Measurements from ENCODE around the gene CNTNAP2. TPM values are rescaled to one million over a fixed set of nuclear protein-coding genes. Genes with fewer than 3 reads are reported as not detected.

Gene CNTNAP2
- total RNA-seq, 2 experiments from 2014 or later: not detected

DNA sequence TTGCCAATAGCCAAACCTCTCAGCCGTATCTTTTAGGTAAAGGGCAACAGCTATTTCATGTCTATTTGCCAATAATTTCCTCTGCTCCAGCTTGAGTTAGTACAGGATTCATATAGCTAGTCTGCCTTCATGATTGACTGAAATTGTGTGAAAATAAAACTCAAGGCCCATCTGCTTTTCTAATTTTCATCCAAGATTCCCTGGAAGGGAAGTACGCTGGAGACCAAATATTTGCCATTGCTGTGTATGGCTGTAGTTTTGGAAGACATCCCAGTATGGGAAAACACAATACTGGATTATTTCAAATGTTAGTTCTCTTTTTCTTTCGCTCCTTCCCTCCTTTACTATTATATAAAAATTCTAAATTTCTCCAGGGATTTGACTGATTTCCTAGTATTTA lies 652.4 kb downstream of the CNTNAP2 start:
- ATAC-seq (ENCODE audit: poor library complexity): no peak
- CTCF ChIA-PET: no interaction called here

DNA sequence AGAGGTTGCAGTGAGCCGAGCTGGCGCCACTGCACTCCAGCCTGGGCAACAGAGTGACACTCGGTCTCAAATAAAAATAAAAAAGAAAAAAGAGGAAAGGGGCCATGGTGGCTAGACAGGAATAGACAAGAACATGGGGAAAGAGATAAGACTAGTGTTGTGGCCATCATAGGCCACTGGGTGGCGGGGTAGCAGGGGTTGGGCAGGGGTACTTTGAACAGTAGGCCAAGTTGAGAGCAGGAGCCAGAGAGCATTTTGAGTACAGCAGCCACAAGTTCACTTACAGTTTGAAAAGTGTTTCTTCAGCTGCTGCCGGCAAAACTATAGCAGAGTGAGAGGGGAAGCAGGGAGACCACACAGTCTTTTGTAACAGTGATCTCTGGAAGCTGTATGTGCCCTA lies 656.0 kb downstream of the CNTNAP2 start:
- no peak overlapping the region for H3K27ac Mint-ChIP-seq
- H3K4me3 Mint-ChIP-seq: no peak overlapping the region
- ChIA-PET CTCF (no interaction called here), POLR2A (no interaction called here)
- H3K4me1 Mint-ChIP-seq (ENCODE audit: low read depth): no peaks in the 10 kb centered on the region
- H3K4me3 ChIP-seq (ENCODE audit: low read length): no peak overlapping the region
- no peak for DNase-seq
- intact Hi-C loops (cut with DNase I, micrococcal nuclease): no loop called here
- H3K36me3 ChIP-seq (ENCODE audit: insufficient read depth, low read length): no peaks in the 10 kb centered on the region
- H3K27me3 ChIP-seq (ENCODE audit: control insufficient read depth in 1 of 2, insufficient read depth in 2 of 2, low read length in 2 of 2): no peaks in the 10 kb centered on the region
- peaks cover 2% of the 10 kb centered on the region for H3K9me3 Mint-ChIP-seq
- H3K9me3 ChIP-seq (ENCODE audit: control insufficient read depth in 1 of 2, insufficient read depth in 1 of 2, low read length in 2 of 2): peaks cover 0 to 8% of the 10 kb centered on the region in 2 experiments
- no peaks in the 10 kb centered on the region for H3K27me3 Mint-ChIP-seq
- no peaks in the 10 kb centered on the region for H3K36me3 Mint-ChIP-seq (ENCODE audit: low read depth)
- H3K27ac ChIP-seq (ENCODE audit: low read depth in 1 of 2, low read length in 2 of 2): no peak overlapping the region
- ATAC-seq (ENCODE audit: poor library complexity): no peak
- H3K4me1 ChIP-seq (ENCODE audit: insufficient read depth, low read length): no peaks in the 10 kb centered on the region
- TF ChIP-seq, protein P1, sequence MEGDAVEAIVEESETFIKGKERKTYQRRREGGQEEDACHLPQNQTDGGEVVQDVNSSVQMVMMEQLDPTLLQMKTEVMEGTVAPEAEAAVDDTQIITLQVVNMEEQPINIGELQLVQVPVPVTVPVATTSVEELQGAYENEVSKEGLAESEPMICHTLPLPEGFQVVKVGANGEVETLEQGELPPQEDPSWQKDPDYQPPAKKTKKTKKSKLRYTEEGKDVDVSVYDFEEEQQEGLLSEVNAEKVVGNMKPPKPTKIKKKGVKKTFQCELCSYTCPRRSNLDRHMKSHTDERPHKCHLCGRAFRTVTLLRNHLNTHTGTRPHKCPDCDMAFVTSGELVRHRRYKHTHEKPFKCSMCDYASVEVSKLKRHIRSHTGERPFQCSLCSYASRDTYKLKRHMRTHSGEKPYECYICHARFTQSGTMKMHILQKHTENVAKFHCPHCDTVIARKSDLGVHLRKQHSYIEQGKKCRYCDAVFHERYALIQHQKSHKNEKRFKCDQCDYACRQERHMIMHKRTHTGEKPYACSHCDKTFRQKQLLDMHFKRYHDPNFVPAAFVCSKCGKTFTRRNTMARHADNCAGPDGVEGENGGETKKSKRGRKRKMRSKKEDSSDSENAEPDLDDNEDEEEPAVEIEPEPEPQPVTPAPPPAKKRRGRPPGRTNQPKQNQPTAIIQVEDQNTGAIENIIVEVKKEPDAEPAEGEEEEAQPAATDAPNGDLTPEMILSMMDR (IDR thresholded peaks at IDR 0.05): no peak

More for the DNA sequence above, 652.4 kb downstream of the CNTNAP2 start:
- Mint-ChIP-seq H3K27me3 (no peaks in the 10 kb centered on the region), H3K9me3 (peaks cover 2% of the 10 kb centered on the region), H3K27ac (no peak overlapping the region), H3K36me3 (ENCODE audit: low read depth) (no peaks in the 10 kb centered on the region), H3K4me3 (no peak overlapping the region), H3K4me1 (ENCODE audit: low read depth) (no peaks in the 10 kb centered on the region)
- Histone ChIP-seq H3K36me3 (ENCODE audit: insufficient read depth, low read length) (no peaks in the 10 kb centered on the region), H3K9me3 (ENCODE audit: control insufficient read depth in 1 of 2, insufficient read depth in 1 of 2, low read length in 2 of 2) (peaks cover 0 to 8% of the 10 kb centered on the region in 2 experiments), H3K4me1 (ENCODE audit: insufficient read depth, low read length) (no peaks in the 10 kb centered on the region), H3K27me3 (ENCODE audit: control insufficient read depth in 1 of 2, insufficient read depth in 2 of 2, low read length in 2 of 2) (no peaks in the 10 kb centered on the region), H3K4me3 (ENCODE audit: low read length) (no peak overlapping the region), H3K27ac (ENCODE audit: low read depth in 1 of 2, low read length in 2 of 2) (no peak overlapping the region)
- no peak for DNase-seq
- POLR2A ChIA-PET: no interaction called here
- TF ChIP-seq, protein P1 (IDR thresholded peaks at IDR 0.05): no peak
- intact Hi-C loops (cut with DNase I, micrococcal nuclease): no loop called here

DNA sequence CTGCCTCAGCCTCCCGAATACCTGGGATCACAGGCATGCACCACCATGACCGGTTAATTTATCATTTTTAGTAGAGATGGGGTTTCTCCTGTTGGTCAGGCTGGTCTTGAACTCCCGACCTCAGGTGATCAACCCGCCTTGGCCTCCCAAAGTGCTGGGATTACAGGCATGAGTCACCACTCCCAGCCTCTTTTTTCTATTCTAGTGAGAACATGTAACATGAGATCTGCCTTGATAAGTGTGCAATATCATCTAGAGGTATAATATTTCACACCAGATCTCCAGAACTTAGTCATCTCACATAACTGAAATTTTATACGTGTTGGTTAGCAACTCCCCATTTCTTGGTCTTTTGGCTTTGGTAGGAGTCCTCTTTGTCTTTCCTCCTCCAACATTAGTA lies 656.9 kb downstream of the CNTNAP2 start:
- Mint-ChIP-seq H3K27ac (no peak overlapping the region), H3K4me3 (no peak overlapping the region), H3K36me3 (ENCODE audit: low read depth) (no peaks in the 10 kb centered on the region), H3K27me3 (no peaks in the 10 kb centered on the region), H3K4me1 (ENCODE audit: low read depth) (no peaks in the 10 kb centered on the region), H3K9me3 (peaks cover 2% of the 10 kb centered on the region)
- CTCF ChIA-PET: no interaction called here
- H3K4me3 ChIP-seq (ENCODE audit: low read length): no peak overlapping the region
- no peaks in the 10 kb centered on the region for H3K27me3 ChIP-seq (ENCODE audit: control insufficient read depth in 1 of 2, insufficient read depth in 2 of 2, low read length in 2 of 2)
- no peaks in the 10 kb centered on the region for H3K4me1 ChIP-seq (ENCODE audit: insufficient read depth, low read length)
- H3K36me3 ChIP-seq (ENCODE audit: insufficient read depth, low read length): no peaks in the 10 kb centered on the region
- TF ChIP-seq, protein P1 (IDR thresholded peaks at IDR 0.05): no peak
- ATAC-seq (ENCODE audit: poor library complexity): no peak
- POLR2A ChIA-PET: no interaction called here
- DNase-seq: no peak
- intact Hi-C loops (cut with DNase I, micrococcal nuclease): no loop called here
- peaks cover 0 to 8% of the 10 kb centered on the region in 2 experiments for H3K9me3 ChIP-seq (ENCODE audit: control insufficient read depth in 1 of 2, insufficient read depth in 1 of 2, low read length in 2 of 2)
- H3K27ac ChIP-seq (ENCODE audit: low read depth in 1 of 2, low read length in 2 of 2): no peak overlapping the region

Measured in CD4-positive, alpha-beta T cell (primary cell).